Colon (tissue), 2 donors: ENCODE results near the gene LYRM2.
"Not testable (repeated sequence)": the region's sequence is repeated elsewhere in the genome, so short reads cannot be mapped to it uniquely, and the experiment has no call there.

Source experiments
- FAIRE-seq: peaks from 2 replicates; lab custom pipeline; 2012; peaks lifted over from hg19 to GRCh38; lab: Jason Lieb, UNC
- donor health status: control.
- donor health status: control.

Gene LYRM2

GRCh38 chr6:89644864-89645263 lies 6.3 kb upstream of the LYRM2 start:
- no peak for FAIRE-seq

DNA sequence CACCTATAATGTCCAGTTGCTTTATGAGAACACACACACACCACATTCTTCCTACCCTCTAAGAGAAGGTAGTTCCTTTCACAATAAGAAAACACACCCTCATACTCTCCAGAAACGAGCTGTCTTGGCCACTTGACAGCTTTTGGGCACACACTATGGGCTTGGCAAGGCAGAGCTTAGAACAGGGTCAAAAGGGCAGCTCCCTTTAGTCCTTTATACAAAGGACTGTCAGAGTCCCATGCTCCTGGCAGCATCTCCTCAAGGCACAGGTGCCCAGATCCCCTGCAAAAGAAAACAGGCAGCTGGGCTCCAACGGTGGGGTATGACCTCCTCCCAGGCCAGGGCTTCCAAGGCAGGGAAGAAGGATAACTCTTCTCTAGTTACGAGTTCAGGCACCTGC lies 4.9 kb upstream of the LYRM2 start:
- FAIRE-seq = no peak

DNA sequence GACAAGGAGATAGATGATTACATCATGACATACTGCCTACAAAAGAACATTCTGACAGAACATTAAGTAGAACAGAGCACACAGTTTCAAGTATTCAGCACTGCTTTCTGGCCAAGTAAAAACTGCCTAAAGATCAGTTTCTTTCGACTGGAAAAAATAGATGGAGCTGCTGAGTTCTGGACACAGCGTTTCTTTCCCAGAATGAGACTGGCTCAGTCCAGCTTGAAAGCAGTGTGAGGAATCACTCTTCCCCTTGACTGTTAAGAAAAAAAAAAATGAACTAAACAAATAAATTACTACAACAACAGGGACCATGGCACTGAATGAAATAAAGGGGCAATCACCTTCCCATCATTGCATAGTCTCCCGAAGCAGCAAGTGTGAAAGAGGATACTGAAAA lies 4.4 kb upstream of the LYRM2 start:
- no peak for FAIRE-seq

GRCh38 chr6:89641581-89641980 lies 3.0 kb upstream of the LYRM2 start:
- not testable (repeated sequence) for FAIRE-seq

- no peak for FAIRE-seq
Measured at GRCh38 chr6:89640804-89641203, 2.3 kb upstream of the LYRM2 start.

DNA sequence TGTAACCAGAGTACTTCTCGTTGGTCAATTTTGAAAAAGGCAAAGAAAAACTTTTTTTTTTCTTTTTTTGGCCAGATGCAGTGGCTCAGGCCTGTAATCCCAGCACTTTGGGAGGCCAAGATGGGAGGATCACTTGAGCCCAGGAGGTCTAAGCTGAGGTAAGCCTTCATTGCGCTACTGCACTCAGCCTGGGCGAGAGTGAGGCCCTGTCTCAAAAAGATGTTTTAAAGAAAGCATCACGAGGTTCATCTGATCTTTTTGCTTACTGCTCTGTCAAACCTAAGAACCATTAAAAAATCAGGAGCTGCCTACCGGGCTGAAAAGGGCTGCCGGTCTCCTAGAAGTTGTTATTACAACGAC lies 607 bp downstream of the LYRM2 start:
- FAIRE-seq = no peak

DNA sequence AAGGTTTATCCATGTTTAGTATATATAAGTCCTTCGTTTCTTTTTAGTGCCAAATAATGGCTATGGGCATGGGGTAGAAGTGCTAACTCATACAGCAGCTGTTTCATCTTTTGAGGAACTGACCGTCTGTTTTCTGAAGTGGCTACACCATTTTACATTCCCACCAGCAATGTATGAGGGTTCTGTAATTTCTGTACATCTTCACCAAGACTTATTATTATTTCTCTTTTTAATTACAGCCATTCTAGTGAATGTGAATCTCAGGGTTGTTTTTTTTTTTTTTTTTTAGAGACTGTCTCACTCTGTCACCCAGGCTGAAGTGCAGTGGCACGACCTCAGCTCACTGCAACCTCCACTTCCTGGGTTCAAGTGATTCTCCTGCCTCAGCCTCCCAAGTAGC lies 2.1 kb downstream of the LYRM2 start:
- not testable (repeated sequence) for FAIRE-seq

DNA sequence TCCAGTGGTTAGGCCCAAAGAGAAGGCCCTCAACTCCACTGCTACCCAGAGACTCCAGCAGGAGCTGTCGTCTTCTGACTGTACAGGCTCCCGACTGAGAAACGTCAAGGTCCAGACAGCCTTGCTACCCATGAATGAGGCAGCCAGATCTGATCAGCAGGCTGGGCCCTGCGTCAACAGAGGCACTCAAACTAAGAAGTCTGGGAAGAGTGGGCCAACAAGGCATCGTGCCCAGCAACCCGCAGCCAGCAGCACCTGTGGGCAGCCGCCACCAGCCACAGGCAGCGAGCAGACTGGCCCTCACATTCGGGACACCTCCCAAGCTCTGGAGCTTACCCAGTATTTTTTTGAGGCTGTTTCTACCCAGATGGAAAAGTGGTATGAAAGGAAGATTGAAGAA lies 8.1 kb downstream of the LYRM2 start:
- no peak for FAIRE-seq

DNA sequence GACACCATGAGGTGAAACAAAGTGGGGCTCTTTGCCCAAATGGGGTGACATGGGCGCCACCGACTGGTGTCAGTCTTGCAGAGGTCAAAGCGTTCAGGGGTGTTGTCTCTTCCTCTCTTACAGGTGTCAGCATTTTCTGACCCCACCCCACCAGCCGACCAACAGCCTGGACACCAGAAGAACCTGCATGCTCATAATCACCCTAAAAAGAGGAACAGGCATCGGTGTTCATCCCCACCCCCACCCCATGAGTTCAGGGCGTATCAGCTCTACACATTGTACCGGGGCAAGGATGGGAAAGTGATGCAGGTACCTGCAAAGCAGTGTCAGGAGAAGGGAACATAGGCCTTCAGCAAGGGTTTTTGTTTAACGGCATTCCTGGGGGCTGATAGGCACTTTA lies 14.8 kb downstream of the LYRM2 start:
- FAIRE-seq = no peak

GRCh38 chr6:89619567-89619966 lies 19.0 kb downstream of the LYRM2 start:
- FAIRE-seq = no peak

GRCh38 chr6:89618026-89618425 lies 20.5 kb downstream of the LYRM2 start:
- no peak for FAIRE-seq

- FAIRE-seq = no peak
Measured at GRCh38 chr6:89616531-89616930, 22.0 kb downstream of the LYRM2 start.

GRCh38 chr6:89615882-89616281 lies 22.7 kb downstream of the LYRM2 start:
- FAIRE-seq = no peak

DNA sequence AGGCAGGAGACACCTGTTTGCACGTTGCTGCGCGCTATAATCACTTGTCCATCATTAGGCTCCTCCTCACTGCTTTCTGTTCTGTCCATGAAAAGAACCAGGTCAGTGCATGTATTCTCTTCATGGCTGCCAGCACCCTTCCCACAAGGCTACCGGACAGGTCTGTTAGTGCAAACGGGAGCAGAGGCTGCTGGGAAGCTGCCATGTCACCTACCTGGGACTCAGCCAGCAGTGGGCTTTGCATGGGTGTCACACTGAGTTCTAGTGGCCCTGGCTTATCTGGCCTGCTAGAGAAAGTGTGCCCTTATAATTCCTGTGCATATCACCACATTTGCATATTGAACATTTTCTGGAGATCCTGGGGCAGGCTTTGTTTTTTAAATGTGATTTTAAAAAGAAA lies 24.8 kb downstream of the LYRM2 start:
- FAIRE-seq = no peak

DNA sequence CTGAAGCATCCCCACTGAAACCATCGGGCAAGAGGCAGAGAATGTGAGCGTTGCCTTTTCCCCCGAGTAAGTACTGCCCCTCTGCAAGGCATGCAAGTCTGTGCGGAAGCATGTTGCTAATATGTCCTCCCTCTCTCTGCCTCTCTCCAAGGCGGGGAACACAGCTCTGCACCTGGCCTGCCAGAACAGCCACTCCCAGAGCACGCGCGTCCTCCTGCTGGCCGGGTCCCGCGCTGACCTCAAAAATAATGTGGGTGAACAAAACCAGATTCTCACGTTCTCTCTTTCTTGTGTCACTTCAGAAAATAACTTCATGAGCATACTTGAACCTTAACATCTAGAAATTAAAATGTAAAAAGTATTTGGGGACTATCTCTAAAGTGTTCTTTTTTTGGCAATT lies 26.4 kb downstream of the LYRM2 start:
- no peak for FAIRE-seq

GRCh38 chr6:89611666-89612065 lies 26.9 kb downstream of the LYRM2 start:
- no peak for FAIRE-seq

GRCh38 chr6:89610149-89610642 lies 28.4 kb downstream of the LYRM2 start:
- no peak for FAIRE-seq

DNA sequence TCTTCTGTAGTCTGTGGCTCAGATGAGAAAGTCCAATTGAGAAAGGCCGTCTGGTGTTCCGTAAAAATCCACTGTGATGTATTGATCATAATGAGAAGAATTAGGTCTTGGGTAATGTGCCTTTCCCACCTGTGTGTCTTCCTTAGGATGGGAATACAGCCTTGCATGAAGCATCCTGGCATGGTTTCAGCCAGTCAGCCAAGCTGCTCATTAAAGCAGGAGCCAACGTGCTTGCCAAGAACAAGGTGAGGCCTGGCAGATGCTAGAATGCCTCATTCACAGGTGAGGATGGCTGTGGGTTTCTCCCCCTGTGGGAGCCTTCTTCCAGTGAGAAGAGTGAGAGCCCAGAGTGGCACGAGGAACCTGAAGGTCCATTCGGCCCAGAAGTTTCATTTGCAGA lies 32.7 kb downstream of the LYRM2 start:
- no peak for FAIRE-seq

DNA sequence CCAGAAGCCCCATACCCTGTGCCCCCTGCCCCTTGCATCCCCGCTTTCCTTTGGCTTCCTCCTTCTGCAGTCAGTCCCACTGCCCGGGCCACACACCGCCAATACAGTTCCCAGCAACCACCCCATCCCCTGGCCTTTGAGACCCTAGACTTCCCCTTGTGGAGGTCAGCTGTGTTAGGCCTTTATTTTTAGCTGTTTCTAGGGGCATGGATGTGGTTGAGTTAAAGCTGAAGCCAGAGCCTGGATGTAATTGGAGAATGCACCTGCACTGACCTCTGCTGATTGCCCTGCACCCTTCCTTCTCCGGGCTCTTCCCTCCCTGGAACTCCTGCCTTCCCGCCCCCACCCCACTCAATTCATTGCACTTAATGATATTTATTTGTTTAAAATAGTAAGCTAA lies 33.9 kb downstream of the LYRM2 start:
- no peak for FAIRE-seq

DNA sequence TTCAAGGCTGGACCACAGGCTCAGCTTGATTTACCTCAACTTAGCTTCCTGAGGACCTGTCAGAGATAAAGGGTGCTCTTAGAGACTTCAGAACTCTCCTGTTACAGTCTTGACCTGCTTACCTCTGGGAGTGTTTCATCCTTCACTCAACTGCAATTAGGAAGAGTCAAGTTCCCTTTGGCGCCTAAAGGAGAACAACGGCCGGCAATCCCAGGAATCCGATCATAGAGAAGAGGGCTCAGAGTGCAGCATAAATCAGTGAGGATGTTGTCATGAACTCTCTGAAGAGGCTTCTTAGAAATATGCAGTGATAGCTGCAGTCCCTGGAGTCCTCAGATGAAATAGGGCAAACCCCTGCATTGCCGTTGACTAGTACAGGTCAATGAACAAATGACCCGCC lies 36.4 kb downstream of the LYRM2 start:
- FAIRE-seq = no peak

- no peak for FAIRE-seq
Measured at GRCh38 chr6:89599727-89600126, 38.8 kb downstream of the LYRM2 start.

GRCh38 chr6:89597988-89598387 lies 40.6 kb downstream of the LYRM2 start:
- no peak for FAIRE-seq

GRCh38 chr6:89597372-89597771 lies 41.2 kb downstream of the LYRM2 start:
- no peak for FAIRE-seq

- no peak for FAIRE-seq
Measured at GRCh38 chr6:89596484-89596883, 42.1 kb downstream of the LYRM2 start.

DNA sequence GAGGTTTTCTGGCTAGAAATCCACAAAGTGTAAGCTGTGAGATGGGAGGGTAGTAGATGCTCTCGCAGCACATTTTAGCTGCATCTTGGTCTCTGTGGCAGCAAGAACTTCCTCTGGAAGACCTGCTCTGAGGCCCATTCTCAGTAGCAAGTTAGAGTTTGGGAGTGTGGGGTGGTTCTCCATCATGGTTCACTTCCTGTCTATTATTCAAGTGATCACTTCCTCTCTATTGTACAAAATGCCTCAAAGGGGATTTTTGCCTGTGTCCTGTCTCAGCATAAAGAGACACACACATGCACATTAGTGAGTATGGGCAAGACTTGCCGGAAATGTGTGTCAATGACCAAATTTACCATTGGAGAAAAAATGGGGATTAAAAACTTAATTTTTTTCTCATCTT lies 42.5 kb downstream of the LYRM2 start:
- FAIRE-seq = no peak
